K562 (cell line): ENCODE data around the gene GRB2. TPM values are rescaled to one million over a fixed set of nuclear protein-coding genes. Genes with fewer than 3 reads are reported as not detected.
A peak's percentile ranks its signal among the peaks of the same experiment; 100 is the strongest.

ENCODE experiments used
- ARNT ChIP-seq, 2 experiments: fragments of 450-650 bp; IDR thresholded peaks; 2 replicates each; pipeline ENCODE4 v1.6.1; 2016; ENCODE audit warnings: mild to moderate bottlenecking in 1 of 2
- ELK1 ChIP-seq: sonication (generic); formaldehyde crosslinking; IDR thresholded peaks from 2 replicates; pipeline ENCODE4 v1.8.1; 2022; ENCODE audit warnings: missing genetic modification reagents
- EP300 ChIP-seq: IDR thresholded peaks from 2 replicates; pipeline ENCODE4 v1.6.1; 2012; ENCODE audit warnings: low read length, improper control_type of control experiment
- FOSL1 ChIP-seq: fragments of 200-800 bp; sonication (Bioruptor generic); conservative IDR thresholded peaks from 2 replicates; pipeline ENCODE4 v1.6.1; 2016; ENCODE audit warnings: missing genetic modification characterization, missing compliant biosample characterization
- GATA2 ChIP-seq: sonication (generic); formaldehyde crosslinking; IDR thresholded peaks from 2 replicates; pipeline ENCODE4 v1.4.0; 2020; ENCODE audit warnings: mild to moderate bottlenecking, missing genetic modification reagents
- ID3 ChIP-seq, 2 experiments: fragments of 250-450 bp in 1 of 2; fragments of 450-650 bp in 1 of 2; sonication (Bioruptor Pico) in 1 of 2; IDR thresholded peaks; 2 replicates each; pipeline versions ENCODE4 v1.6.1 to v1.8.0; 2016 to 2021; ENCODE audit warnings: mild to moderate bottlenecking in 2 of 2, moderate library complexity in 2 of 2, missing compliant biosample characterization in 1 of 2, missing genetic modification characterization in 1 of 2
- KDM5B ChIP-seq: fragments of 200-600 bp; sonication (generic); IDR thresholded peaks from 2 replicates; pipeline ENCODE4 v1.6.1; 2012; ENCODE audit warnings: low read depth, mild to moderate bottlenecking, moderate library complexity, low read length, control low read depth, inconsistent platforms; ENCODE audit not compliant: insufficient replicate concordance
- L3MBTL2 ChIP-seq: fragments of 450-650 bp; IDR thresholded peaks from 2 replicates; pipeline ENCODE4 v1.6.1; 2016; ENCODE audit warnings: mild to moderate bottlenecking, moderate library complexity
- MYC ChIP-seq, 2 experiments: fragments of 250-450 bp in 1 of 2; sonication (Bioruptor Pico) in 1 of 2; IDR thresholded peaks; 2 replicates each; pipeline versions ENCODE4 v1.5.1 to v1.6.1; 2012 to 2021; ENCODE audit warnings: low read depth in 2 of 2, borderline replicate concordance in 1 of 2, improper control_type of control experiment in 1 of 2, low read length in 1 of 2, mild to moderate bottlenecking in 1 of 2, moderate library complexity in 1 of 2
- NCOR1 ChIP-seq: fragments of 450-650 bp; IDR thresholded peaks from 2 replicates; pipeline ENCODE4 v1.6.1; 2016; ENCODE audit warnings: mild to moderate bottlenecking, moderate library complexity
- RNF2 ChIP-seq: sonication (generic); IDR thresholded peaks from 2 replicates; pipeline ENCODE4 v1.6.1; 2016
- RNF219 ChIP-seq: fragments of 250-450 bp; sonication (Bioruptor Pico); IDR thresholded peaks from 2 replicates; pipeline ENCODE4 v1.5.0; 2022; ENCODE audit warnings: mild to moderate bottlenecking
- RUNX1 ChIP-seq: sonication (generic); IDR thresholded peaks from 2 replicates; pipeline ENCODE4 v1.6.1; 2016; ENCODE audit warnings: antibody characterized with exemption, low read depth
- SIN3A ChIP-seq, 2 experiments: fragments of 150-350 bp in 1 of 2; IDR thresholded peaks; 2 replicates each; pipeline ENCODE4 v1.6.1; 2011 to 2016; ENCODE audit warnings: borderline replicate concordance in 2 of 2, low read depth in 2 of 2, low read length in 2 of 2, mild to moderate bottlenecking in 2 of 2, moderate library complexity in 2 of 2; ENCODE audit not compliant: control insufficient read depth in 1 of 2
- TAF7 ChIP-seq: fragments of 450-650 bp; IDR thresholded peaks from 2 replicates; pipeline ENCODE4 v1.6.1; 2016; ENCODE audit warnings: missing genetic modification characterization, missing compliant biosample characterization
- TEAD2 ChIP-seq: fragments of 450-650 bp; IDR thresholded peaks from 2 replicates; pipeline ENCODE4 v1.6.1; 2016; ENCODE audit warnings: missing genetic modification characterization, control low read depth, missing compliant biosample characterization
- TOE1 ChIP-seq, 2 experiments: fragments of 450-650 bp in 1 of 2; sonication (generic) in 1 of 2; formaldehyde crosslinking in 1 of 2; IDR thresholded peaks; 2 replicates each; pipeline versions ENCODE4 v1.7.1 to v1.8.0; 2016 to 2022; ENCODE audit warnings: borderline replicate concordance in 2 of 2, mild to moderate bottlenecking in 2 of 2, antibody characterized with exemption in 1 of 2, inconsistent platforms in 1 of 2, low read depth in 1 of 2, missing genetic modification reagents in 1 of 2, moderate library complexity in 1 of 2
- VEZF1 ChIP-seq: fragments of 200-800 bp; sonication (Bioruptor generic); IDR thresholded peaks from 2 replicates; pipeline ENCODE4 v1.6.1; 2017; ENCODE audit warnings: missing genetic modification characterization, missing compliant biosample characterization
- ZNF133 ChIP-seq: fragments of 250-450 bp; sonication (Bioruptor Pico); IDR thresholded peaks from 2 replicates; pipeline ENCODE4 v1.4.0; 2020; ENCODE audit warnings: mild to moderate bottlenecking
- ZNF551 ChIP-seq: fragments of 250-450 bp; sonication (Bioruptor Pico); IDR thresholded peaks from 2 replicates; pipeline ENCODE4 v1.5.0; 2021; ENCODE audit warnings: mild to moderate bottlenecking, moderate library complexity
- ZNF57 ChIP-seq: fragments of 450-650 bp; formaldehyde crosslinking; IDR thresholded peaks from 2 replicates; pipeline ENCODE4 v1.4.0; 2020; ENCODE audit warnings: mild to moderate bottlenecking, moderate library complexity
- ZNF696 ChIP-seq: fragments of 250-450 bp; sonication (Bioruptor Pico); conservative IDR thresholded peaks from 2 replicates; pipeline ENCODE4 v1.4.0; 2020; ENCODE audit warnings: mild to moderate bottlenecking, moderate library complexity
- ZNF766 ChIP-seq: fragments of 200-800 bp; sonication (Bioruptor generic); conservative IDR thresholded peaks from 2 replicates; pipeline ENCODE4 v1.6.1; 2016; ENCODE audit warnings: missing genetic modification characterization, missing compliant biosample characterization
- polyA plus RNA-seq, 8 experiments: library from polyadenylated mRNA; depleted of rRNA in 4 of 8; stranded (reverse) in 5 of 8; unstranded in 3 of 8; fragments of >200 nt; fragmentation: Nextera tagmentation in 2 of 8; fragmentation: Illumina TruSeq in 1 of 8; extraction: Ambion mirVana in 2 of 8; extraction: Trizol in 1 of 8; gene quantifications; 2 replicates each; pipeline versions ENCODE4 v1.2.1 to v1.2.3, GENCODE V29; 2011 to 2014; ENCODE audit warnings: inconsistent platforms in 1 of 8, missing spikeins in 1 of 8
- total RNA-seq, 7 experiments: library from RNA; depleted of rRNA in 6 of 7; stranded (reverse); fragments of >200 nt in 6 of 7; fragmentation: Illumina TruSeq in 2 of 7; extraction: Trizol in 2 of 7; gene quantifications; 2 replicates each; pipeline versions ENCODE4 v1.2.1 to v1.2.3, GENCODE V29; 2011 to 2021; ENCODE audit warnings: low replicate concordance in 1 of 7

Gene GRB2
- total and polyA plus RNA-seq, 9 of the 15 experiments (the other 6 are each of a cell fraction or from before 2014, with no cell fraction given) = 57.2 to 136 (median 84.8) TPM

- TF ChIP-seq TEAD2 = 0 out of 2 replicates have a peak, but pooled peaks have one; percentile 38
- peak; percentile 70 for TF ChIP-seq GATA2 (CRISPR knock-in tag)
- TF ChIP-seq ID3 (CRISPR knock-in tag; IDR thresholded peaks at IDR 0.05) = no peak
- TF ChIP-seq ID3 (tag; IDR thresholded peaks at IDR 0.05) = no peak
- TF ChIP-seq ZNF696 = peak; percentile 49; the same call in 1 of the 2 replicates
- no peak for TF ChIP-seq RUNX1
- no peak for TF ChIP-seq ZNF551 (CRISPR knock-in tag)
- TF ChIP-seq SIN3A (IDR thresholded peaks at IDR 0.05; ENCODE audit: borderline replicate concordance in 2 of 2, control insufficient read depth in 1 of 2, low read depth in 2 of 2, low read length in 2 of 2) = no peak
- no peak for TF ChIP-seq TOE1 (IDR thresholded peaks at IDR 0.05; ENCODE audit: borderline replicate concordance)
- no peak for TF ChIP-seq TOE1 (CRISPR knock-in tag; IDR thresholded peaks at IDR 0.05; ENCODE audit: borderline replicate concordance, low read depth)
- peak; percentile 65 for TF ChIP-seq L3MBTL2
- peak; percentile 31; the same call in 1 of the 2 replicates for TF ChIP-seq VEZF1 (CRISPR knock-in tag)
- no peak for TF ChIP-seq KDM5B
- TF ChIP-seq ZNF766 = no peak; the same call in 1 of the 2 replicates
- TF ChIP-seq MYC (IDR thresholded peaks at IDR 0.05; ENCODE audit: low read depth, low read length) = no peak
- TF ChIP-seq MYC (CRISPR knock-in tag; IDR thresholded peaks at IDR 0.05; ENCODE audit: borderline replicate concordance, low read depth) = no peak
- no peak for TF ChIP-seq ELK1 (CRISPR knock-in tag)
- no peak for TF ChIP-seq NCOR1
- 0 out of 2 replicates have a peak, but pooled peaks have one; percentile 17 for TF ChIP-seq FOSL1 (tag)
- TF ChIP-seq RNF2 = peak; percentile 40; the same call in 1 of the 2 replicates
- no peak for TF ChIP-seq TAF7
- TF ChIP-seq RNF219 (CRISPR knock-in tag) = no peak
- TF ChIP-seq ARNT (IDR thresholded peaks at IDR 0.05) = 0 out of 4 replicates have a peak, but pooled peaks of 1 of the 2 experiments have one; percentile 37
- peak; percentile 46 for TF ChIP-seq EP300
- no peak for TF ChIP-seq ZNF57
- TF ChIP-seq ZNF133 (CRISPR knock-in tag) = no peak
These were observed 67.1 kb downstream of the GRB2 start (continued) for GRCh38 chr17:75338335-75338734.
